HG03575 (cell line): Measurements from ENCODE around the gene MRPS14.
"Not testable (repeated sequence)": the region's sequence is repeated elsewhere in the genome, so short reads cannot be mapped to it uniquely, and the experiment has no call there.

Source experiments
- ATAC-seq: cut with Tn5 transposase; IDR thresholded peaks from one replicate; pipeline ENCODE4 v1.9.1; 2021; ENCODE audit not compliant: unreplicated experiment, insufficient number of reproducible peaks, low FRiP score; ENCODE audit errors: extremely low read depth

Gene MRPS14

GRCh38 chr1:175033953-175034352, 10.7 kb upstream of the MRPS14 start:
- ATAC-seq, result no peak

- no peak for ATAC-seq
Observed at GRCh38 chr1:175024773-175025172, 1.5 kb upstream of the MRPS14 start.

GRCh38 chr1:175023922-175024242, 657 bp upstream of the MRPS14 start:
- not testable (repeated sequence) for ATAC-seq

- no peak for ATAC-seq
Observed at GRCh38 chr1:175019524-175019923, 3.7 kb downstream of the MRPS14 start.

GRCh38 chr1:175015243-175015642, 8.0 kb downstream of the MRPS14 start:
- ATAC-seq, result no peak

GRCh38 chr1:175013445-175013844, 9.8 kb downstream of the MRPS14 start:
- no peak for ATAC-seq

GRCh38 chr1:175009532-175009931, 13.7 kb downstream of the MRPS14 start:
- no peak for ATAC-seq

- no peak for ATAC-seq
Observed at GRCh38 chr1:175005085-175005783, 18.0 kb downstream of the MRPS14 start.

GRCh38 chr1:175003521-175003920, 19.7 kb downstream of the MRPS14 start:
- no peak for ATAC-seq

GRCh38 chr1:175002910-175003517, 20.2 kb downstream of the MRPS14 start:
- no peak for ATAC-seq

- no peak for ATAC-seq
Observed at GRCh38 chr1:175000697-175001187, 22.5 kb downstream of the MRPS14 start.

GRCh38 chr1:174999936-175000696, 23.1 kb downstream of the MRPS14 start, which contains the start of gene CACYBP:
CACYBP (plus strand) TSS chr1:174999947; CDS start chr1:175000181, 234 bp downstream.
- ATAC-seq, result no peak

- ATAC-seq, result peak; percentile 54
Observed at GRCh38 chr1:174999216-174999935, 23.8 kb downstream of the MRPS14 start.

- no peak for ATAC-seq
Observed at GRCh38 chr1:174998569-174999215, 24.5 kb downstream of the MRPS14 start.

- ATAC-seq, result no peak
Observed at GRCh38 chr1:174997041-174997440, 26.2 kb downstream of the MRPS14 start.

GRCh38 chr1:174996476-174996875, 26.7 kb downstream of the MRPS14 start:
- no peak for ATAC-seq

- ATAC-seq, result no peak
Observed at GRCh38 chr1:174995916-174996315, 27.3 kb downstream of the MRPS14 start.

- ATAC-seq, result no peak
Observed at GRCh38 chr1:174995121-174995520, 28.1 kb downstream of the MRPS14 start.

GRCh38 chr1:174991473-174991872, 31.8 kb downstream of the MRPS14 start:
- ATAC-seq, result no peak
